HG03469 (cell line): Measurements from ENCODE around the gene IFRD2.

Experiments used
- ATAC-seq: cut with Tn5 transposase; IDR thresholded peaks from one replicate; pipeline ENCODE4 v1.9.1; 2021; ENCODE audit warnings: mild to moderate bottlenecking, moderate library complexity, moderate number of reproducible peaks; ENCODE audit not compliant: unreplicated experiment

The IFRD2 gene

GRCh38 chr3:50292159-50293078 lies at the start of gene IFRD2:
TSS of gene IFRD2 (minus strand) at chr3:50292429. CDS start at chr3:50292274, 155 bp downstream.
- peak; percentile 81 for ATAC-seq

- no peak for ATAC-seq
Measured at GRCh38 chr3:50341537-50341936, 49.3 kb upstream of the IFRD2 start.

- ATAC-seq: no peak
Measured at GRCh38 chr3:50340448-50341329, 48.5 kb upstream of the IFRD2 start, which contains the start of gene RASSF1. TSS of gene RASSF1 (minus strand) at chr3:50340836. CDS start at chr3:50340805, 31 bp downstream.

GRCh38 chr3:50340147-50340447 lies 47.9 kb upstream of the IFRD2 start:
- ATAC-seq: no peak

GRCh38 chr3:50339485-50340146 lies 47.4 kb upstream of the IFRD2 start:
- no peak for ATAC-seq

GRCh38 chr3:50338965-50339364 lies 46.7 kb upstream of the IFRD2 start:
- no peak for ATAC-seq

- peak; percentile 43 for ATAC-seq
Measured at GRCh38 chr3:50337175-50337861, 45.1 kb upstream of the IFRD2 start.

- ATAC-seq: peak; percentile 1
Measured at GRCh38 chr3:50336452-50337174, 44.4 kb upstream of the IFRD2 start.

- no peak for ATAC-seq
Measured at GRCh38 chr3:50334339-50335075, 42.3 kb upstream of the IFRD2 start.

GRCh38 chr3:50333744-50334328 lies 41.6 kb upstream of the IFRD2 start:
- ATAC-seq: no peak

GRCh38 chr3:50331364-50331907 lies 39.2 kb upstream of the IFRD2 start:
- no peak for ATAC-seq

- ATAC-seq: no peak
Measured at GRCh38 chr3:50330330-50330729, 38.1 kb upstream of the IFRD2 start.

- peak; percentile 52 for ATAC-seq
Measured at GRCh38 chr3:50327943-50328691, 35.9 kb upstream of the IFRD2 start, which contains the start of gene TUSC2. TSS of gene TUSC2 (minus strand) at chr3:50328223. CDS start at chr3:50328099, 124 bp downstream.

GRCh38 chr3:50327129-50327528 lies 34.9 kb upstream of the IFRD2 start:
- ATAC-seq: no peak

- no peak for ATAC-seq
Measured at GRCh38 chr3:50326182-50326541, 33.9 kb upstream of the IFRD2 start.

- no peak for ATAC-seq
Measured at GRCh38 chr3:50325497-50326181, 33.4 kb upstream of the IFRD2 start.

GRCh38 chr3:50325113-50325480 lies 32.9 kb upstream of the IFRD2 start:
- ATAC-seq: no peak
